Activated CD4-positive, alpha-beta T cell treated with anti-CD3 and anti-CD28 coated beads for 4 hours (primary cell): ENCODE results near the gene CLCN3.
"Not testable (repeated sequence)": the region's sequence is repeated elsewhere in the genome, so short reads cannot be mapped to it uniquely, and the experiment has no call there.

Source experiments
- DNase-seq, 2 donors: peaks; one replicate each; pipeline ENCODE4 v3.0.0-alpha.2; 2020

The CLCN3 gene

DNA sequence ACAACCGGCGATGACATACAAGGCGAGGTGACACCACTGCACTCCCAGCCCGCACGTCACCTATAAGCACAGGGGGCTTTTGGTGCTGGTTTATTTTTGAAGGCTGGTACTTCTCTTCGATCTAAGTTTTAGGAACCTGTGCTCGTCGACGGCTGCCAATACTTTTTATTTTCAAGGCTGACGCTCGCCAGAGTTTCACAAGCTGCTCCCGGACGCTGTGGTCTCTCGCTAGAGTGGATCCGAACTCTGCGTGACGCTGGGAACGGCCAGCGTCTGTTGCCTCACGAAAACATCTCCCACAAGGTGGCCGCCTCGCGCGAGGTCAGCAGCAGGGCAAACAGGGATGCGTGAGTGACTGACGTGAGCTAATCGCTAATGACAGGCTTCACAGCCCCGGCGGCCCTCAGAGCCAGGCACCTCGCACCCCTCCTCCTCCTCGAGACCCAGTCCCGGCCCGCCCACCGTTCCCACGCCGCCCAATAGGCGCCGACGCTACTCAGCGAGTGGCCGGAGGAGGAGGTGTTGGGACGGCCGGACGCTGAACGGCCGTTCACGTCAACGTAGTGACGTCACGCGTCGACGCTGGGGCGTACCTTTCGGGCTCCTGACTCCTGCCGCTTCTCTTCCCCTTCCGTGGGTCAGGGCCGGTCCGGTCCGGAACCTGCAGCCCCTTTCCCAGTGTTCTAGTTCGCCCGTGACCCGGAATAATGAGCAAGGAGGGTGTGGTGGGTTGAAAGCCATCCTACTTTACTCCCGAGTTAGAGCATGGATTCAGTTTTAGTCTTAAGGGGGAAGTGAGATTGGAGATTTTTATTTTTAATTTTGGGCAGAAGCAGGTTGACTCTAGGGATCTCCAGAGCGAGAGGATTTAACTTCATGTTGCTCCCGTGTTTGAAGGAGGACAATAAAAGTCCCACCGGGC is at the start of gene CLCN3:
CLCN3 (plus strand) TSS at position 621 of the 922 bp plus-strand sequence. CDS start 15,351 bp downstream, outside the sequence.
- DNase-seq = peak; percentile 80 to 84

- DNase-seq = not testable (repeated sequence)
These were observed 49.4 kb upstream of the CLCN3 start for GRCh38 chr4:169571012-169571411.

DNA sequence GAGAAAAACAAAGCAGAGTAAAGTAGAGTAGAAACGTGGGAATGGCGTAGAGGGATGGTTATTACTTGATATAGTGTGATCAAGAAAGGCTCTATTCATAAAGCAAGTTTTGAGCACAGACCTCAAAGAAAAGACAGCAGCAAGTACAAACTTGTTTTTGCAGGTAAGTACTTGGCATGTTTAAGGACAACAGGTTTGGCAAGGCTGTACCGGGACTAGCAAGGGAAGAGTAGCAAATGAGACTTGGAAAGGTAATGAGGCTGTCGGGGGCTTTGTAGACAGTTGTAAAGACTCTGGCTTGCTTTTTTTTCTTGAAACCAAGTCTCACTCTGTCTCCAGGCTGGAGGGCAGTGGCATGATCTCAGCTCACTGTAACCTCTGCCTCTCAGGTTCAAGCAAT is 48.9 kb upstream of the CLCN3 start:
- DNase-seq = no peak

- no peak for DNase-seq
These were observed 46.5 kb upstream of the CLCN3 start for GRCh38 chr4:169573889-169574288.

DNA sequence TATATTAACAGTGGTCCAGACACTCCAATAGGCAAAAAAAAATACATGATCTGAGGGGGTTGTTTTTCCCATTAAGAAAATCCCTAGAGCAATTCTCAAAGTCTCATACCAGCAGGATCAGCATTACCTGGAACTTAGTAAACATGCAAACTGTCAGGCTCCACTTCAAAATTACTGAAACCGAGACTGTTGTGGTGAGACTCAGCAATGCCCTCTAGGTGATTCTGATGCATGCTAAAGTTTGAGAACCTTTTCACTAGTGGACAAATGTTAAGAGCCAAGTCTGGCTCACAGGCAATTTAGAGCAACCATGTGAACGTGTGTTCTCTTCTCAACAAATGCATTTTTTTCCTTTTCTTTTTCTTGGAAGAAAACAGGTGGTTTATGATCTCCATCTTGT is 38.2 kb upstream of the CLCN3 start:
- DNase-seq = no peak

- no peak for DNase-seq
These were observed 37.7 kb upstream of the CLCN3 start for GRCh38 chr4:169582706-169583105.

- no peak for DNase-seq
These were observed 36.8 kb upstream of the CLCN3 start for GRCh38 chr4:169583563-169583962.

DNA sequence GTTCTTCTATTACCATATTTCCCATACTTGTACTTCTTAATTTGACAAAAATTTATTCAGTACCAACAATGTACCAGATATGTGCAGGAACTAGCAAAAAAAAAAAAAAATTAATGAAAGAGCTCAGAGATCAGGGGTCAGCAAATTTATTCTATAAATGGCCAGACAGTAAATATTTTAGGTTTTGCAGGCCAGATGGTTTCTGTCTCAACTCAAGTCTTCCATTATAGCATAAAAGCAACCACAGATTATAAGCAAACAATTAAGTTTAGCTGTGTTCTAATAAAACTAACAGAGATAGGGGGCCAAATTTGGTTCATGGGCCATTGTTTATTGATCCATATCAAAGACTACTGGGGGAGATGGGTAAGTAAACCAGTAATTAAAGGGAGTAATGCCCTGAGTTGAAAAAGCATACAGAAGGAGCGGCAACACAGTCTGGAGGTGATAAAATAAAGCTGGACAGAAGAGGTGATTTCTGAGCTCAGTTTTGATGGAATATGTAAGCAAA is 27.3 kb upstream of the CLCN3 start:
- DNase-seq = no peak

GRCh38 chr4:169594560-169595195 is 25.7 kb upstream of the CLCN3 start:
- DNase-seq = no peak

DNA sequence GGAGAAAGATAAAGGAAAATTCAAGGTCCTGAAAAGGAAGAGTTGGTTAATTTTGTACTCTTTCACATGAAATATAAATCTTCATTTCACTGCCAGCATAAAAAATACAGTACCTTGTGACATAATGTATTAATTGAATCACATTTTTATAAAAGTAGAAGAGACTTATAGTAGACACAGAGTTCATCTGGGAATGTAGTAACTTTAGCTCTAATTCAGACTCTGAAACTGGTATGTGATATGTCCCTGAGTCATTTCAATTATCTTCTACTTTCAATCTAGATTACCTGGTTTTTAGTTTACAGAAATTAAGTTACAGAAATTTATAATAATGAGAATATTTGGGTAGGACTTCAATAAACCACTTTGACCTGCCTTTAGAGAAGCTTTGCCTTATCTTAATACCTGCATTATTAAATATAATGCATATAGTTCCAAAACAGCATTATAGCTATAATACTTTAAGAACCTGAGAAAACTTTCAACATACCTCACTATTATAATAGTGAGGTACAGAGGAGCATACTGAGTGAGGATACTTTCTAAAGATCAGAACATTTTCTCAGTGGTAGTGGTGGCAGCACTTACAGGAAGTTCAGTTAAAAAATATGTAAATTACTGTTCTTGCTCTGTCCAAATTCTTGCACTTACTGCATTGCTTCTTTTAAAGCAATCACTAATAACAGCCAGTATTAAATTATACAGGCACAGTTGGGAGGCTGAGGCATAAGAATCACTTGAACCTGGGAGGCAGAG is 19.2 kb upstream of the CLCN3 start:
- no peak for DNase-seq

DNA sequence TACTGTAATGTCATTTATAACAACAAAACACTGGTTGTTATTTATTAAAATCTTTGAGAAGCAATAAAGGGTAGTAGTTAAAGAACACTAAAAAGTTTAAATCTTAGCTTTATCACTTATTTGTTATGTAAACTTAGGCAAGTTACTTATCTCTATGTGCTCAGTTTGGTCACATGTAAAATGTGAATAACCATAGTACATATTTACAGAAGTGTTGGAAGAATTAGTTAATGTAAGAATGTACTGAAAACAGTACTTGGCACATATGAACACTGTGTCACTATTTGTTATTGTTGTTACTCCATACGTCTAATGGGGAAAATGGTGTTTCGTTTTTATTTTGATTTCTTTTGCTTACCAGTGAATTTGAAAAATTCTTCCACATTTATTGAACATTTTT is 17.1 kb upstream of the CLCN3 start:
- DNase-seq = no peak

DNA sequence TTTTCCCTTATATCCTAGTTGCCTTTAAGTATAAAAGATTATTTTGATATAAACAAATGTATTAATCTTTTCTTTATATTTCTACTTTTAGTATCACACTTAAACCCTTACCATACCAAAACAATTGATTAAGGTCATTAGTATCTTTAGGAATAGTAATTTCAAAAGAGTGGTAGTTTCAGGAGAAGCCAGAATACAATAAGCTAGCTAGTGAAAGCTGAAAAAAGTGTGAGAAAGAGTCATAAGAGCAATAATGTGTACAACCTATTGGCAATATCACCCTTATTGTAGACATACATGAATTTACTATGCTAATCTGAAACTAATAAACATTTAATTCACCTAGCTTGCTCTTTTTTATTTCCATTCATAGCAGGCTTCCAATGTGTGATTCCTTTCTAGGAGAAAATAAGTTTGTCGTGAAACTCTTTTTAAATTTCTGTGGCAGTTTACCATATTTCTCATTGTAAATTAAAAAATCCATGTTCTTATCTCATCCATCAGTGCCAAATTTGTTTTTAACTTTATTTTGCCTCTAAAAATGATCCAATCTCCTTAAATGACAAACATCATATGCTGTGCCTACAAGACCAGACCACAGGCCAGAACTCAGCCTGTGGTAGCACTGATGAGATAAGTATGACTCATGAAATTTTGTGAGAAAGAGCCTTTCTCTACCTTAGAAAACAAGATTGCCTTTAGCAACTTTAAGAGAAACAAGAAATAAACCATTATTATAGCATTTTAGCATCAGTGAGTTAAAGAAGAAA is 16.1 kb upstream of the CLCN3 start:
- no peak for DNase-seq

GRCh38 chr4:169604903-169605331 is 15.5 kb upstream of the CLCN3 start:
- DNase-seq = no peak

- DNase-seq = no peak
These were observed 9.2 kb upstream of the CLCN3 start for GRCh38 chr4:169611157-169611556.

DNA sequence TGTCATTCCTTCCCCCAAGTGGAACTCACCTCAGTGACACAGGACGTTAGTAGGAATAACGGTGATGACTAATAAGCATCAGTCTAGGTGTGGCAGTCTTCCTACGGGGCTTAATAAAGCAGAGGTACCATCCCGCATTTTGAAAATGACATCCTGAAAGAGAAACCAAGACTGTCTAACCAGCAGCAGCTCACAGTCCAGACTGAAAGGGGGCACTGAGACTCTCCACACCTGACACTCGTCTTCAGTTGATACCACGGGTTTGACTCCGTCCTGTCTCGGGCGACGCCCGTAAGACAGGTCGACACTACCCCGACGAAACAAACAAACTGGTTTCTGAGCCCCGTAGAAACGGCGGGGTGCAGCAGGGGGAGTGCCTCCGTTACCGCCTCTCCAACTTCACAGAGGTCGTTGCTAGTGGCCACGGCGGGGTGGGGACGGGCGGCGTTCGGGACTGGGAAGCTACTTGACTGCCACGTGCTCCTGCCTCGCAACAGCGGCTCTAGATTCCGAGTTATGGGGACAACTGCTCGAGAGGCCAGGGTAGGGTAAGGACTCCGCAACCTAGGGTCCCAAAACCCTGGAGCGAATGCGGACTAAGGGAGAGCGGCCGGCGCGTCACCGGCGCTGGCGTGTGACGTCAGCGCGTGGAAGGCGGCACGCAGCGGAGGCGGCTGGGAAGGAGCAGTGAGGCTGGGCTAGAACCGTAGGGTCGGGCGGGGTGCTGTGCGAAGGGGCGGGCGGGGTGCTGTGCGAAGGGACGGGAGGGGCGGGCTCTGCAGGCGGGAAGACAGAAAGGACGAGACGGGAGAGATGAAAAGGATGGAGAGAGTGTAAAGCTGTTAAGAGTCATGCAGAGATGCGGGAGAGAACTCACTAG is 8.1 kb upstream of the CLCN3 start, which contains the start of gene NEK1:
NEK1 (minus strand) TSS at position 593 of the 880 bp plus-strand sequence. CDS start 9,953 bp downstream, outside the sequence.
- DNase-seq = peak; percentile 84 to 86

- DNase-seq = peak; percentile 59 to 71
These were observed 7.2 kb upstream of the CLCN3 start for GRCh38 chr4:169612871-169613859.

DNA sequence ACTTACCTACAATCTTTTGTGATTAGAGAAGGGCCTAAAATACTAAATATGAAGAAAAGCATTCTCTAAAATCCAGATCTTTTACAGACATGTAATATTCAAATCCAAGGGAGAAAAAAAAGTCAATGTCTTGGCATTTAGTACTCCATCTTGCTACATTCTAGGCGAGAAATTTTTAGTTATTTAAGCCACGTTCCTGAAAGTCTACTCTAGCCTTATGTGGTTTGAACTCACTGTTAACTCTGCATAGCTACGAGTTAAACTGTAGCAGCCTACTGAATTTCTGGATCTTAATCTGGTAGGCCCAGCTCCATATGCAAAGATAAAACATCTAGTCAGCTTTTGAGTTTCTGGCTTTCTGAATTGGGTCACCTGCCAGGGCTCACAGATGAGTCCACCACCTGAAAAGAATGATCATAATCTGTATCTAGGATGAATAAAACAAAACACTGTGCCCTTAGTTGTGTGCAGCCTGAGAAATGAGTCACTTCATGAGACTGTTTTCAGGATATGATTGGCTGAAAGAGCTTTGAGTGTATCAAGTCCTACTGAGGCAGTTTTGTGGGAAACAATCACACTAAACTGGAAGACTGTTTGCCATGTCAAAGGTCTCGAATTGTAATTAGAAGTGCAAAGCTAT is 4.8 kb upstream of the CLCN3 start:
- DNase-seq = no peak

DNA sequence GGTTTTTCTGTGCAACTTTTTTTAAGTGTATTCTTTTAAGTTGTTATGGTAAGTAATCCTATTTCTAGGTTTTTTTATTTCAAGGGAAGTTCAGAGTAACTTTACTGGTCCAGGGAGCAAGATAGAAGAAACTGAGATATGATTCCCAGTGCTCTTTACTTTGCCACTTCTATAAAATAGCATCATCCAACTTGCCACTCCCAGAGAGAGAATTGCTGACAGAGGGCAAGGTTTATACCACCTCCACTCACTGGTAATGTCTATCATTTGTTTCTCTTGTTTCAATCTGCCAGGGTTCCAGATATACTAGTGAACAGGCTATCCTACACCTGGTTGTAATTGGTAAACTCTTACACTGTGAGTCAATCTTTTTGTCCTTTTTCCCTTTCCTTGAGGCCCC is 3.5 kb upstream of the CLCN3 start:
- no peak for DNase-seq

- DNase-seq = no peak
These were observed 3.1 kb upstream of the CLCN3 start for GRCh38 chr4:169617306-169617705.
